ENCODE results near the gene RBMS3. TPM values are rescaled to one million over a fixed set of nuclear protein-coding genes. Genes with fewer than 3 reads are reported as not detected.

The RBMS3 gene
- polyA plus RNA-seq, 3 donors from 2014 or later: not detected

DNA sequence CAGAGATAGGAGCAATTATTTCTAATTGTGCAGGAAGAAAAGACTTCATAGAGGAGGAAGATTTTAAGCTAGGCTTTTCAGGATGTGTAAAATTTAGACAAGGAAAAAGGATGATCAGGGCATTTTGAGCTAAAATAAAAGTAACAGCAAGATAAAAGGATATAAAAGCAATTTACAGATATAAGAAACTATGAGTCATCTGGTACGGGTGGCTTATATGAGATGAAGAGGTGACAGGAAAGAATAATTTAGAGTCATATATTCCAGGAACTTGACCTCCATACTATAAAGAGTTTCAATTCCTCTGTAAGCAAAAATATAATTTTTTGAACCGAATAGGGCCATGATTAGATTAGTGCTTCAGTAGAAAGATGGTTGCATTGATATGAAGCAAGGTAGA is 273.7 kb downstream of the RBMS3 start:
- no peaks in the 10 kb centered on the region for H3K4me1 Mint-ChIP-seq
- H3K27me3 Mint-ChIP-seq (ENCODE audit: low read depth in 3 of 3): peaks cover 0 to 3% (median 0%) of the 10 kb centered on the region in 3 donors
- H3K4me3 Mint-ChIP-seq: no peak overlapping the region
- no peaks in the 10 kb centered on the region for H3K36me3 Mint-ChIP-seq
- DNase-seq: no peak
- H3K27ac Mint-ChIP-seq: no peak overlapping the region
- H3K9me3 Mint-ChIP-seq: peaks cover 0 to 24% (median 8%) of the 10 kb centered on the region in 6 donors

GRCh38 chr3:29555590-29555989 is 274.7 kb downstream of the RBMS3 start:
- H3K27ac Mint-ChIP-seq: no peak overlapping the region
- H3K4me1 Mint-ChIP-seq: no peaks in the 10 kb centered on the region
- H3K9me3 Mint-ChIP-seq: peaks cover 0 to 24% (median 8%) of the 10 kb centered on the region in 6 donors
- H3K4me3 Mint-ChIP-seq: no peak overlapping the region
- H3K36me3 Mint-ChIP-seq: no peaks in the 10 kb centered on the region
- H3K27me3 Mint-ChIP-seq (ENCODE audit: low read depth in 3 of 3): peaks cover 0 to 3% (median 0%) of the 10 kb centered on the region in 3 donors
- no peak for DNase-seq

GRCh38 chr3:29557186-29557585 is 276.3 kb downstream of the RBMS3 start:
- no peaks in the 10 kb centered on the region for H3K4me1 Mint-ChIP-seq
- peaks cover 0 to 19% (median 8%) of the 10 kb centered on the region in 6 donors for H3K9me3 Mint-ChIP-seq
- no peak for DNase-seq
- H3K36me3 Mint-ChIP-seq: no peaks in the 10 kb centered on the region
- peaks cover 0 to 3% (median 0%) of the 10 kb centered on the region in 3 donors for H3K27me3 Mint-ChIP-seq (ENCODE audit: low read depth in 3 of 3)
- H3K27ac Mint-ChIP-seq: no peak overlapping the region
- no peak overlapping the region for H3K4me3 Mint-ChIP-seq

DNA sequence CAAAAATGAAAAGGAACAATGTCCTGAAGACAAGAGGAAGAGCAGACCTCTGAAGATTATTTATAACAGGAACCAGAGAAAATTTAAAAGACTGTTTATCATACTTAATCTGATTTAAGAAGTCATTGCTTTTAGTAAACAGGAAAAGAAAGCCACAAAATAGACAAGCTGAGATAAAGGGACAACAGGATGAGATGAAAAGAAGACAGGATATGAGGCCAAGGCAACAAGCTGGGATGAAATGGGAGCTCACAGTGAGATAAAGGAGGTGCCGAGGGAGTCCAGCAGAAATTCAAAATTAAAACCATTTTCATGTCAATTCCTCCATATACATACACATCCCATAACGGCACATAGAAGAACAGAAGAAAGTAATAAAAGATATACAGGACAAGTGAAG is 277.0 kb downstream of the RBMS3 start:
- peaks cover 0 to 23% (median 8%) of the 10 kb centered on the region in 6 donors for H3K9me3 Mint-ChIP-seq
- no peak overlapping the region for H3K4me3 Mint-ChIP-seq
- no peaks in the 10 kb centered on the region for H3K36me3 Mint-ChIP-seq
- no peak for DNase-seq
- no peak overlapping the region for H3K27ac Mint-ChIP-seq
- H3K4me1 Mint-ChIP-seq: no peaks in the 10 kb centered on the region
- peaks cover 0 to 3% (median 0%) of the 10 kb centered on the region in 3 donors for H3K27me3 Mint-ChIP-seq (ENCODE audit: low read depth in 3 of 3)

DNA sequence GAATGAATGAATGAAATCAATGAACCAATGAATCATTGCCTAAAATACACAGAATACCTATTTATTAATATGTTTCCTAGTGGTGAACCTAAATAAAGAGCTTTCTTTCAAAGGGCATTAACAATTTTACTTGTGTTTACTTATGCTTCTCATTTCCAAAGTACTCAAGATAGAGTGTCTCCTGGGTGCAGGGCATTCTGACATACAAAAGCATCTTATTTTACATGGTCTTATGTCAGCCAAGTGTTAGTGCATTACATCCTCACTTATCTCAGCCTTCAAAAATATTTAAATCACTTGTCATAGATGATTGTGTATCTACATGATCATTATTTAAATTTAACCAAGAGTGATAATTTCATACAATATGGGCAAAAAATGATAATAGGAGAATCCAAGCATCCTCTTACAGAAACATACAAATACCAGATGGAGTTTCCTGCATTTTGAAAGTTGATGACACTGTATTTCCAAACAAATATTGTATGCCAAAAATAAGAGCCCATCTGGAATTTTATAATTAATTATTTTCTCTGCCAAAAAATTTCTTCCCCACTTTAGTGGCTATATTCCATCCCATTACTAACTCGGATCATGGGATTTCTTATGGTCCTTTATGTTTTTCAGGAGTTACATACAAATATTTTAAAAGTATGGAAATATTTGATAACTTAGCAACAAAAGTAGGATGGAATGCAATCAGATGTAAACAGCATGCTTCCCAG is 279.0 kb downstream of the RBMS3 start:
- DNase-seq: no peak
- H3K4me1 Mint-ChIP-seq: no peaks in the 10 kb centered on the region
- no peaks in the 10 kb centered on the region for H3K36me3 Mint-ChIP-seq
- no peak overlapping the region for H3K27ac Mint-ChIP-seq
- H3K27me3 Mint-ChIP-seq (ENCODE audit: low read depth in 3 of 3): peaks cover 0 to 3% (median 1%) of the 10 kb centered on the region in 3 donors
- peaks cover 2 to 22% (median 7%) of the 10 kb centered on the region in 6 donors for H3K9me3 Mint-ChIP-seq
- no peak overlapping the region for H3K4me3 Mint-ChIP-seq

GRCh38 chr3:29561651-29562149 is 280.8 kb downstream of the RBMS3 start:
- H3K4me1 Mint-ChIP-seq: no peaks in the 10 kb centered on the region
- DNase-seq: no peak
- no peak overlapping the region for H3K27ac Mint-ChIP-seq
- H3K4me3 Mint-ChIP-seq: no peak overlapping the region
- H3K9me3 Mint-ChIP-seq: peaks cover 0 to 22% (median 9%) of the 10 kb centered on the region in 6 donors
- H3K36me3 Mint-ChIP-seq: no peaks in the 10 kb centered on the region
- peaks cover 0 to 1% (median 1%) of the 10 kb centered on the region in 3 donors for H3K27me3 Mint-ChIP-seq (ENCODE audit: low read depth in 3 of 3)

GRCh38 chr3:29565236-29565635 is 284.4 kb downstream of the RBMS3 start:
- no peaks in the 10 kb centered on the region for H3K4me1 Mint-ChIP-seq
- DNase-seq: no peak
- H3K27me3 Mint-ChIP-seq (ENCODE audit: low read depth in 3 of 3): peaks cover 0 to 1% (median 0%) of the 10 kb centered on the region in 3 donors
- no peak overlapping the region for H3K4me3 Mint-ChIP-seq
- H3K9me3 Mint-ChIP-seq: peaks cover 0 to 18% (median 8%) of the 10 kb centered on the region in 6 donors
- H3K27ac Mint-ChIP-seq: no peak overlapping the region
- H3K36me3 Mint-ChIP-seq: no peaks in the 10 kb centered on the region

DNA sequence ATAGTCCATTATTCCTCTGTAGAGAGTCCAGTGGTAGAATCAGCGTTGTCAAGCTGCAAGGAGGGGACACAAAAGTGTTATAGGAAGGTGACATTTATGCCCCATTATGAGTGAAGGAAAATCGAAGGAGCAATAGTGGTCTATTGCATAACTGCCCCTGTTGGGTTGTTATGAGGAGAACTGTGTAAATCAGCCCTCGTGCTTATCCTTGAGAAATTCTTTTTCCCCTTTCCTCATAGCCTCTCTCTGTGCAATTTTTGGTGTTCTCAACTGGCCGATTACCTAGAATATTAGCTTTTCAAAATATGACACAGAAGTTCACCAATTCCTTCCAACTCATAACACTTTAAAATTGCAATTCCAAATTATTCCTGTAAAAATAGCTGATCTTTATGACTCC is 286.6 kb downstream of the RBMS3 start:
- no peak for DNase-seq
- no peak overlapping the region for H3K4me3 Mint-ChIP-seq
- no peaks in the 10 kb centered on the region for H3K36me3 Mint-ChIP-seq
- H3K4me1 Mint-ChIP-seq: no peaks in the 10 kb centered on the region
- H3K27me3 Mint-ChIP-seq (ENCODE audit: low read depth in 3 of 3): peaks cover 0 to 1% (median 0%) of the 10 kb centered on the region in 3 donors
- peaks cover 2 to 26% (median 10%) of the 10 kb centered on the region in 6 donors for H3K9me3 Mint-ChIP-seq
- H3K27ac Mint-ChIP-seq: no peak overlapping the region

DNA sequence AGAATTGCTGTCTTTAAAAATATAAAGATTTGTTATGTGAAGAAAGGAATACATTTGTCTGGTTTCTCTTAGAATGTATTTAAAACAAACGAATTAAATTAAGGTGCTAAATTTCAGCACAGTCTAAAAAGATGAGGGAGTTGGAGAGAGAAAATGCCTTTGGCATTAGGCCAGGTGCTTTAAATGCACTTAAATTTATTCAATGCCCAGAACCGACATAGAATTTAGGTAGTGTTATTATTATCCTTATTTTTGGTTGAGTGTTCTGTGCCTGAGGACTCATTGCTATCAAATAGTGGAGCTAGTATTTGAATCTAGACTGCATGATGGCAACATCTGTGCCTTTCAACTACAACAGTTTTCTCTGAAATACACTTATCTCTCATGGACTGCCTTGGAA is 287.5 kb downstream of the RBMS3 start:
- no peaks in the 10 kb centered on the region for H3K36me3 Mint-ChIP-seq
- H3K27ac Mint-ChIP-seq: no peak overlapping the region
- no peak for DNase-seq
- H3K4me3 Mint-ChIP-seq: no peak overlapping the region
- H3K9me3 Mint-ChIP-seq: peaks cover 6 to 29% (median 8%) of the 10 kb centered on the region in 6 donors
- no peaks in the 10 kb centered on the region for H3K4me1 Mint-ChIP-seq
- peaks cover 0 to 1% (median 0%) of the 10 kb centered on the region in 3 donors for H3K27me3 Mint-ChIP-seq (ENCODE audit: low read depth in 3 of 3)

DNA sequence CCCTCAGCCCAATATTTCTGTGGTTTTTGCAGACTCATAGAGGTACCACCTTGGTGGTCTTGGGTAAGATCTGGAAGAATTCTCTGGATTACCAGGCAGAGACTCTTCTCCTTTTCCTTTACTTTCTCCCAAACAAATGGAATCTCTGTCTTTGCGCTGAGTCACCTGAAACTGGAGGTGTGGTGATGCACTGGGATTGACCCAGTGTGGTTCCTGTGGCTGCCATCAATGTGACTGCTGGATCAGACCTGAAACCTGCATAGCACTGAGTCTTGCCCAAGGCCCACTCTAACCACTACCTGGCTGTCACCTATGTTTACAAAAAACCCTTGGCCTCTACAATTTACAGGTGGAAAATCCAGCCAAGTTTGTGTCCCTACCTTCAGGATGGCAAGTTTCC is 295.3 kb downstream of the RBMS3 start:
- Mint-ChIP-seq H3K9me3 (peaks cover 11 to 34% (median 23%) of the 10 kb centered on the region in 6 donors), H3K4me1 (no peaks in the 10 kb centered on the region), H3K27me3 (ENCODE audit: low read depth in 3 of 3) (peaks cover 0 to 2% (median 0%) of the 10 kb centered on the region in 3 donors), H3K4me3 (no peak overlapping the region), H3K27ac (no peak overlapping the region), H3K36me3 (no peaks in the 10 kb centered on the region)
- DNase-seq: no peak

GRCh38 chr3:29576675-29577074 is 295.8 kb downstream of the RBMS3 start:
- no peak for DNase-seq
- H3K27me3 Mint-ChIP-seq (ENCODE audit: low read depth in 3 of 3): peaks cover 0 to 2% (median 0%) of the 10 kb centered on the region in 3 donors
- H3K9me3 Mint-ChIP-seq: peaks cover 11 to 34% (median 24%) of the 10 kb centered on the region in 6 donors
- H3K36me3 Mint-ChIP-seq: no peaks in the 10 kb centered on the region
- H3K4me3 Mint-ChIP-seq: no peak overlapping the region
- no peak overlapping the region for H3K27ac Mint-ChIP-seq
- H3K4me1 Mint-ChIP-seq: no peaks in the 10 kb centered on the region

DNA sequence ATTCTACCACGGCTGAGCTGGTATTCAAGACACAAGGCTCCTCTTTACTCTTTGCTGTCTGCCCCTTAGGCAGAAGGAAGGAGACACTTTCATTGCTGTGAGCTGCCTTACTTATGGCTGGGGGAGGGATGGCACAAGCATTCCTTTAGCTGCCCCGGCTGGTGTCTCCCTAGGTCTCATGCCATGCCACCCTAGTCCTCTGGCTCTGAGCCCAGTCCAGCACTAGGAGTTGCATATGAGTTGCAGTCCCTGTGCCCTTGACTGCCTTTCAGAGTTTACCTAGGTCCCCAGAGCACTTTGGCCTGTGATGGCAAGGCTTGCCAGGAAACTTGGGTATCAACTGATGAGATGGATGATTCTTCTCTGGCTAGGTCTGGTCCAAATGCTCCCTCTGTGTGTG is 296.4 kb downstream of the RBMS3 start:
- no peaks in the 10 kb centered on the region for H3K4me1 Mint-ChIP-seq
- DNase-seq: no peak

GRCh38 chr3:29581311-29581710 is 300.4 kb downstream of the RBMS3 start:
- Mint-ChIP-seq H3K9me3 (peaks cover 0 to 17% (median 7%) of the 10 kb centered on the region in 6 donors), H3K36me3 (no peaks in the 10 kb centered on the region), H3K4me3 (no peak overlapping the region), H3K4me1 (no peaks in the 10 kb centered on the region), H3K27ac (no peak overlapping the region), H3K27me3 (ENCODE audit: low read depth in 3 of 3) (no peaks in the 10 kb centered on the region)
- DNase-seq: no peak

More for the DNA sequence above, 296.4 kb downstream of the RBMS3 start:
- H3K27me3 Mint-ChIP-seq (ENCODE audit: low read depth in 3 of 3): peaks cover 0 to 2% (median 0%) of the 10 kb centered on the region in 3 donors
- no peak overlapping the region for H3K27ac Mint-ChIP-seq
- peaks cover 11 to 34% (median 24%) of the 10 kb centered on the region in 6 donors for H3K9me3 Mint-ChIP-seq
- no peaks in the 10 kb centered on the region for H3K36me3 Mint-ChIP-seq
- H3K4me3 Mint-ChIP-seq: no peak overlapping the region

DNA sequence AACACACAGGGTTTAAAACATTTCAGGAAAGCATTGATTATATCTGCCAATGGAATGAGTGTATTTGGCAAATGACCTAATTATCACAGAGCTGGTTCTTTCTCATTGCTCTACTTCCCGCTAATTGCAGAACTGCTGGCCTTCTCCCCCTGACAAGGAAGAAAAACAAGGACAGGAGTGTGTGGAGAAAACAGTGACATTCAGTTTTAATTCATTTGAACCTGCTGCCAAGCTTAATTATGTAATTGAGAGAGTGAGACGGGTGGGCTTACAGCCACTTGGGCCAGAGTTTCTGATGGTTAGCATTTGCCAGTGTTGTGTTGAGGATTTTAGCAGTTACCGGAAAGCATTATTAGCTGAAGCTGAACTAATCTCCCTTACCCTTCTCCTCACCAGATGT is 301.4 kb downstream of the RBMS3 start:
- Mint-ChIP-seq H3K27me3 (ENCODE audit: low read depth in 3 of 3) (no peaks in the 10 kb centered on the region), H3K27ac (no peak overlapping the region), H3K4me3 (no peak overlapping the region), H3K36me3 (no peaks in the 10 kb centered on the region), H3K9me3 (peaks cover 0 to 18% (median 10%) of the 10 kb centered on the region in 6 donors), H3K4me1 (no peaks in the 10 kb centered on the region)
- DNase-seq: no peak
